ENCODE data around the gene PROX1. TPM values are rescaled to one million over a fixed set of nuclear protein-coding genes. Genes with fewer than 3 reads are reported as not detected.

PROX1 gene
- total RNA-seq, 2 experiments from 2014 or later: not detected

DNA sequence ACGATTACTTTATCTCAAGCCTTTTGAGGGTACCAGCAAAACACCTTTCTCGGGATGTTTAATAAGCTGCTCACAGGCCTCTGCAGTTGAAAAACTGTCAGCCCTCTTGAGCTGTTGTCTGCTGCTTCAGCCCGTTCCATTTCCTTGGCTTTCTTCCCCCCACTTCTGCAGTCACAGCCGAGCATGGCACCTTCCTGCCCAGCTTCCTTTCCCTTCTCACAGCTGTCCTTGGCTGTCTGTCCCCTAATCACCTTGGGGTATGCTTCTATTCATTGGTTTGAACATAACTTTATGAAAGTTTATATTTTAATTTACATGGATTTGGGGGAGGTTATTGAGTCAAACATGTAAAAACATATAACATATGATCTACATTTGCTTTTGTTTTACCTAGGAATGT is 6.9 kb upstream of the PROX1 start:
- BruUV-seq (replicated peaks): no TSS peak
- no peak overlapping the region for H3K27ac ChIP-seq (ENCODE audit: low read depth, low read length, poor library complexity, severe bottlenecking)
- TF ChIP-seq EZH2phosphoT487 (IDR thresholded peaks at IDR 0.05; ENCODE audit: borderline replicate concordance, low read depth, low read length): no peak
- TF ChIP-seq, protein P1, sequence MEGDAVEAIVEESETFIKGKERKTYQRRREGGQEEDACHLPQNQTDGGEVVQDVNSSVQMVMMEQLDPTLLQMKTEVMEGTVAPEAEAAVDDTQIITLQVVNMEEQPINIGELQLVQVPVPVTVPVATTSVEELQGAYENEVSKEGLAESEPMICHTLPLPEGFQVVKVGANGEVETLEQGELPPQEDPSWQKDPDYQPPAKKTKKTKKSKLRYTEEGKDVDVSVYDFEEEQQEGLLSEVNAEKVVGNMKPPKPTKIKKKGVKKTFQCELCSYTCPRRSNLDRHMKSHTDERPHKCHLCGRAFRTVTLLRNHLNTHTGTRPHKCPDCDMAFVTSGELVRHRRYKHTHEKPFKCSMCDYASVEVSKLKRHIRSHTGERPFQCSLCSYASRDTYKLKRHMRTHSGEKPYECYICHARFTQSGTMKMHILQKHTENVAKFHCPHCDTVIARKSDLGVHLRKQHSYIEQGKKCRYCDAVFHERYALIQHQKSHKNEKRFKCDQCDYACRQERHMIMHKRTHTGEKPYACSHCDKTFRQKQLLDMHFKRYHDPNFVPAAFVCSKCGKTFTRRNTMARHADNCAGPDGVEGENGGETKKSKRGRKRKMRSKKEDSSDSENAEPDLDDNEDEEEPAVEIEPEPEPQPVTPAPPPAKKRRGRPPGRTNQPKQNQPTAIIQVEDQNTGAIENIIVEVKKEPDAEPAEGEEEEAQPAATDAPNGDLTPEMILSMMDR (conservative IDR thresholded peaks at IDR 0.05; ENCODE audit: low read length): no peak
- no peak for DNase-seq (ENCODE audit: low spot score)
- H3K36me3 ChIP-seq (ENCODE audit: insufficient read depth, low read length): no peaks in the 10 kb centered on the region
- no peaks in the 10 kb centered on the region for H3K4me1 ChIP-seq (ENCODE audit: insufficient read depth, low read length, poor library complexity, severe bottlenecking)
- no peak overlapping the region for H3K4me3 ChIP-seq (ENCODE audit: low read depth, low read length, poor library complexity, severe bottlenecking)
- no peak overlapping the region for H3K4me2 ChIP-seq (ENCODE audit: low read length)
- H3K9me2 ChIP-seq (ENCODE audit: insufficient read depth, low read length): no peaks in the 10 kb centered on the region
- POLR2A ChIA-PET: interaction anchor here (0.7 kb wide), 2 partner anchors 264 to 983 kb away, joined by 4 to 5 read pairs; no protein-coding TSS in a partner anchor
- CTCF ChIA-PET (ENCODE audit: unreplicated experiment): no interaction called here
- intact Hi-C loops (cut with micrococcal nuclease; ENCODE audit: unreplicated experiment): no loop called here
- H2AFZ ChIP-seq (ENCODE audit: low read length): no peak overlapping the region
- H3K79me2 ChIP-seq (ENCODE audit: insufficient read depth, low read depth, low read length): no peaks in the 10 kb centered on the region
- H3K9me3 ChIP-seq (ENCODE audit: low read length): no peaks in the 10 kb centered on the region
- no peaks in the 10 kb centered on the region for H4K20me1 ChIP-seq (ENCODE audit: insufficient read depth, low read length)

DNA sequence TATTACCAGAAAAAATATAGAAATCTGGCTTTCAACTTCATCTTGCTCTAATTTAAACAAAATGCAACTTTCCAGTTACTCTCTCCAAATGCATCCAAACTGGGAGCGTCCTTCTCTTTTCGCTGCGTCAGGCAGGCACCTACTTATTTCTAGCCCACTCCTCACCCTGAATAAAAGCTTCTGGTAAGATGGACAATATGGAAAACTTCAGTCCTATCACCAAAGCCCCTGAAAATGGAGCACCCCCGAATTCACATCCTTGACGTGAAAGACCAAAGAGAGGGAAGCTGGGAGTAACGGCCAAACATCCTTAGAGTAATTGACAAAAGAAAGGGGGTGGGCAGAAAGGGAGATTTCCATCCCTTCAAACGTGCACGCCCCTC is 5.5 kb upstream of the PROX1 start:
- H2AFZ ChIP-seq (ENCODE audit: low read length): no peak overlapping the region
- no peaks in the 10 kb centered on the region for H3K4me1 ChIP-seq (ENCODE audit: insufficient read depth, low read length, poor library complexity, severe bottlenecking)
- intact Hi-C loops (cut with micrococcal nuclease; ENCODE audit: unreplicated experiment): no loop called here
- no peak overlapping the region for H3K27ac ChIP-seq (ENCODE audit: low read depth, low read length, poor library complexity, severe bottlenecking)
- DNase-seq (ENCODE audit: low spot score): no peak
- no peaks in the 10 kb centered on the region for H3K79me2 ChIP-seq (ENCODE audit: insufficient read depth, low read depth, low read length)
- no peaks in the 10 kb centered on the region for H4K20me1 ChIP-seq (ENCODE audit: insufficient read depth, low read length)
- no peaks in the 10 kb centered on the region for H3K9me3 ChIP-seq (ENCODE audit: low read length)
- H3K4me3 ChIP-seq (ENCODE audit: low read depth, low read length, poor library complexity, severe bottlenecking): no peak overlapping the region
- H3K36me3 ChIP-seq (ENCODE audit: insufficient read depth, low read length): no peaks in the 10 kb centered on the region
- ChIA-PET POLR2A (interaction anchor here (1.1 kb wide), 1 partner anchor 12 kb away, joined by 3 read pairs; no protein-coding TSS in a partner anchor), CTCF (ENCODE audit: unreplicated experiment) (no interaction called here)
- no peak for TF ChIP-seq EZH2phosphoT487 (IDR thresholded peaks at IDR 0.05; ENCODE audit: borderline replicate concordance, low read depth, low read length)
- TF ChIP-seq, protein P1 (conservative IDR thresholded peaks at IDR 0.05; ENCODE audit: low read length): no peak
- H3K9me2 ChIP-seq (ENCODE audit: insufficient read depth, low read length): no peaks in the 10 kb centered on the region
- no TSS peak for BruUV-seq (replicated peaks)
- no peak overlapping the region for H3K4me2 ChIP-seq (ENCODE audit: low read length)

DNA sequence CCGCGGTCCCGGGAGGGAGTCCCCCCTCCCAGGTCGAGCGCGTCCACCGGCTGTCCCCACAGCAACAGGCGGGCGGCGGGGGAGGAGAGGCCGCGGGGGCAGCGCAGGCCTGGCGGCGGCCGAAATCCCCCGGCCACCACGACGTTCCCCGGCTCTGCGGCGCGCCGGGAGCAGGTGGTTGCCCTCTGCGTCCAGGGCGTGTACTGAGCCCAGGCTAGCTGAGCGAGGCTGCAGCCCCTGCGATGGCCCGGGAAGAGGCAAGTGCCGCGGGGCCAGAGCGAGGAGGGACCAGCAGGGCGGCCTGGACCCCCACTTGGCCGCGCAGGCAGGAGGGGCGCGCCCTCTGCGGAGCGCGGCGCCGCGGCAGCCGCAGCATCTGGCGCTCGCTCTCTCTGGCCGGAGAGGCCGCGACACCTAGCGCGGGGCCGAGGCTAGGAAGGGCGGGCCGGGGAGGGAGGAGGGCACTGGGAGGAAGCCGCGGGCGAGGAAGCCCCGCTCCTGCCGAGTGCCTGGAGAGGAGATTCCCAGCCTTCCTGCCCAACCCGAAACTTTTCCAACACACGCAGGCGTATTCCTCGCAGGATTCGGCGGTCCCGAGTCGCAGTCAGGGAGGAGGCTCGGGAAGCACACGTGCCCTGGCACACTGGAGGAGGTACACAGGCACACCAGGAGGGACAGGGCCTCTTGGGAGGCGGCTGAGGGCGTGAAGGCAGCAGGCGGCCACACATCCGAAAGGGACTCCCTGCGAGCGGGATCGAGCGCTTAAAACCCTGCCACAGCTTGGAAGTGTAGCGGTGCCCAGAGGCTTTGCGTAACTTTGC is 4.9 kb upstream of the PROX1 start:
- H4K20me1 ChIP-seq (ENCODE audit: insufficient read depth, low read length): no peaks in the 10 kb centered on the region
- H3K9me3 ChIP-seq (ENCODE audit: low read length): no peaks in the 10 kb centered on the region
- intact Hi-C loops (cut with micrococcal nuclease; ENCODE audit: unreplicated experiment): no loop called here
- no peak for DNase-seq (ENCODE audit: low spot score)
- no TSS peak for BruUV-seq (replicated peaks)
- H3K4me2 ChIP-seq (ENCODE audit: low read length): no peak overlapping the region
- ChIA-PET POLR2A (interaction anchor here (1.1 kb wide), 1 partner anchor 11 kb away, joined by 3 read pairs; no protein-coding TSS in a partner anchor), CTCF (ENCODE audit: unreplicated experiment) (no interaction called here)
- no peak overlapping the region for H3K27ac ChIP-seq (ENCODE audit: low read depth, low read length, poor library complexity, severe bottlenecking)
- H3K9me2 ChIP-seq (ENCODE audit: insufficient read depth, low read length): no peaks in the 10 kb centered on the region
- H2AFZ ChIP-seq (ENCODE audit: low read length): no peak overlapping the region
- H3K36me3 ChIP-seq (ENCODE audit: insufficient read depth, low read length): no peaks in the 10 kb centered on the region
- TF ChIP-seq EZH2phosphoT487 (IDR thresholded peaks at IDR 0.05; ENCODE audit: borderline replicate concordance, low read depth, low read length): no peak
- TF ChIP-seq, protein P1 (conservative IDR thresholded peaks at IDR 0.05; ENCODE audit: low read length): no peak
- no peaks in the 10 kb centered on the region for H3K79me2 ChIP-seq (ENCODE audit: insufficient read depth, low read depth, low read length)
- H3K4me3 ChIP-seq (ENCODE audit: low read depth, low read length, poor library complexity, severe bottlenecking): no peak overlapping the region
- H3K4me1 ChIP-seq (ENCODE audit: insufficient read depth, low read length, poor library complexity, severe bottlenecking): no peaks in the 10 kb centered on the region

Measured in OCI-LY7 (cell line).